WTC11 (cell line): ENCODE measurements around the gene AREL1. TPM values are rescaled to one million over a fixed set of nuclear protein-coding genes. Genes with fewer than 3 reads are reported as not detected.

ENCODE experiments used
- ATAC-seq: fragments of 200-7000 bp; cut with Tn5 transposase; 2 replicates; pipeline ENCODE4 v1.10.0; 2021; ENCODE audit warnings: mild to moderate bottlenecking, moderate library complexity
- CTCF ChIA-PET: fragments of 300-600 bp; sonication (Branson Sonifier 250); formaldehyde crosslinking; loops from one replicate; lab custom pipeline; 2021; ENCODE audit warnings: antibody characterized with exemption; lab: Charles Lee
- POLR2A ChIA-PET: fragments of 350-600 bp; sonication (Branson Sonifier 250); formaldehyde crosslinking; loops from one replicate; lab custom pipeline; 2021; ENCODE audit warnings: antibody characterized with exemption; lab: Charles Lee
- DNase-seq: peaks from one replicate; pipeline ENCODE4 v3.0.0; 2021; ENCODE audit warnings: low spot score
- H3K27ac Mint-ChIP-seq: 2 replicates; pipeline ENCODE4 v1.8.0; 2021; ENCODE audit warnings: mixed read lengths
- H3K27me3 Mint-ChIP-seq: 2 replicates; pipeline ENCODE4 v1.8.0; 2021; ENCODE audit warnings: low read depth, mild to moderate bottlenecking, moderate library complexity, mixed read lengths
- H3K36me3 Mint-ChIP-seq: 2 replicates; pipeline ENCODE4 v1.8.0; 2021; ENCODE audit warnings: mixed read lengths
- H3K4me1 Mint-ChIP-seq: 2 replicates; pipeline ENCODE4 v1.8.0; 2022; ENCODE audit warnings: mixed read lengths
- H3K4me3 Mint-ChIP-seq: 2 replicates; pipeline ENCODE4 v1.8.0; 2021; ENCODE audit warnings: mild to moderate bottlenecking, moderate library complexity, mixed read lengths
- H3K9me3 Mint-ChIP-seq: 2 replicates; pipeline ENCODE4 v1.8.0; 2021; ENCODE audit warnings: mixed read lengths
- ATF1 ChIP-seq: sonication (generic); formaldehyde crosslinking; IDR thresholded peaks from 2 replicates; pipeline ENCODE4 v1.8.1; 2023; ENCODE audit warnings: mild to moderate bottlenecking, moderate library complexity, missing genetic modification reagents
- KAT7 ChIP-seq: sonication (generic); formaldehyde crosslinking; IDR thresholded peaks from 2 replicates; pipeline ENCODE4 v1.8.1; 2023; ENCODE audit warnings: missing genetic modification reagents, mild to moderate bottlenecking, borderline replicate concordance
- NFATC4 ChIP-seq: fragments of 250-450 bp; sonication (Bioruptor Pico); IDR thresholded peaks from 2 replicates; pipeline ENCODE4 v1.9.0; 2021; ENCODE audit warnings: mild to moderate bottlenecking
- NFYB ChIP-seq: sonication (generic); formaldehyde crosslinking; conservative IDR thresholded peaks from 2 replicates; pipeline ENCODE4 v1.8.0; 2022; ENCODE audit warnings: low read depth, missing genetic modification reagents
- TEAD1 ChIP-seq: sonication (generic); formaldehyde crosslinking; IDR thresholded peaks from 2 replicates; pipeline ENCODE4 v1.8.0; 2022; ENCODE audit warnings: mild to moderate bottlenecking, missing genetic modification reagents
- TP53 ChIP-seq: sonication (generic); formaldehyde crosslinking; IDR thresholded peaks from 2 replicates; pipeline ENCODE4 v1.8.1; 2023; ENCODE audit warnings: mild to moderate bottlenecking, missing genetic modification reagents
- ZBTB21 ChIP-seq: sonication (generic); formaldehyde crosslinking; IDR thresholded peaks from 2 replicates; pipeline ENCODE4 v1.8.1; 2023; ENCODE audit warnings: mild to moderate bottlenecking, missing genetic modification reagents, borderline replicate concordance
- ZNF121 ChIP-seq: sonication (generic); formaldehyde crosslinking; IDR thresholded peaks from 2 replicates; pipeline ENCODE4 v1.8.0; 2023; ENCODE audit warnings: missing genetic modification reagents
- ZNF219 ChIP-seq: sonication (generic); formaldehyde crosslinking; IDR thresholded peaks from 2 replicates; pipeline ENCODE4 v1.8.0; 2023; ENCODE audit warnings: missing genetic modification reagents, mild to moderate bottlenecking, borderline replicate concordance
- total RNA-seq: library from RNA; stranded (reverse); gene quantifications from 3 replicates; pipeline ENCODE4 v1.2.3, GENCODE V29; 2021
- TF ChIP-seq, protein P1 (sequence below): sonication (generic); formaldehyde crosslinking; IDR thresholded peaks from 2 replicates; pipeline ENCODE4 v1.8.1; 2022; ENCODE audit warnings: mild to moderate bottlenecking, moderate library complexity, missing genetic modification reagents
- TF ChIP-seq, protein P2 (sequence below): sonication (generic); formaldehyde crosslinking; IDR thresholded peaks from 2 replicates; pipeline ENCODE4 v1.8.1; 2023; ENCODE audit warnings: mild to moderate bottlenecking, missing genetic modification reagents, borderline replicate concordance
- TF ChIP-seq, protein P3 (sequence below): sonication (generic); formaldehyde crosslinking; IDR thresholded peaks from 2 replicates; pipeline ENCODE4 v1.8.0; 2023; ENCODE audit warnings: mild to moderate bottlenecking, missing genetic modification reagents
- TF ChIP-seq, protein P4 (sequence below): sonication (generic); formaldehyde crosslinking; IDR thresholded peaks from 2 replicates; pipeline ENCODE4 v1.8.0; 2022; ENCODE audit warnings: mild to moderate bottlenecking, missing genetic modification reagents
- TF ChIP-seq, protein P5 (sequence below): sonication (generic); formaldehyde crosslinking; IDR thresholded peaks from 2 replicates; pipeline ENCODE4 v1.8.0; 2023; ENCODE audit warnings: missing genetic modification reagents, mild to moderate bottlenecking, borderline replicate concordance

Gene AREL1
- total RNA-seq, 1 experiment from 2014 or later = 37.0 TPM

DNA sequence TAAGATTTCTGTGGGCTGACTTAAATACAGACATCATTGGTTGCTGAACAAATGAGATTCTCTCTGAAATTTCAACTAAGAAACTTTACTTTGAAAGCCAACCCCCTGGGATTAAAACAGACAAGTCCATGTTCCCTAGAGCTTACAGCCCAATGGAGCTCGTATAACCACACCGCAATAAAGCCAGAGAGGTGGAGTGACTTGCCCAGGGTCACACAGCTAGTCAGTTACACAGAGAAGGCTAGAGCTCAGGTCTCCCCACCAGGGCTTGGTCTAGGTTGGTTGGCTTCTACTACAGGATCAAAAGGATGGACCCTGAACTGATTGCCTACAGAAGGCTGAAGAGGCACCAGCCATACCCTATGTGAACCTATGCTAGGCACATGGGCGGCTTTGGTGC is 92.0 kb downstream of the AREL1 start:
- no peak overlapping the region for H3K27ac Mint-ChIP-seq
- ChIA-PET POLR2A (interaction anchor here (1.0 kb wide), 1 partner anchor 142 kb away, joined by 3 read pairs; the partner anchor contains the start of gene YLPM1), CTCF (interaction anchor here (4.7 kb wide), 1 partner anchor 9 kb away, joined by 29 read pairs; the partner anchor contains the start of gene LTBP2)
- H3K4me1 Mint-ChIP-seq = peaks cover 35% of the 10 kb centered on the region
- H3K27me3 Mint-ChIP-seq = peaks cover 3% of the 10 kb centered on the region; the same call in 1 of the 2 replicates
- no peak for TF ChIP-seq ATF1 (CRISPR knock-in tag)
- no peak for TF ChIP-seq KAT7 (CRISPR knock-in tag)
- TF ChIP-seq, protein P1, sequence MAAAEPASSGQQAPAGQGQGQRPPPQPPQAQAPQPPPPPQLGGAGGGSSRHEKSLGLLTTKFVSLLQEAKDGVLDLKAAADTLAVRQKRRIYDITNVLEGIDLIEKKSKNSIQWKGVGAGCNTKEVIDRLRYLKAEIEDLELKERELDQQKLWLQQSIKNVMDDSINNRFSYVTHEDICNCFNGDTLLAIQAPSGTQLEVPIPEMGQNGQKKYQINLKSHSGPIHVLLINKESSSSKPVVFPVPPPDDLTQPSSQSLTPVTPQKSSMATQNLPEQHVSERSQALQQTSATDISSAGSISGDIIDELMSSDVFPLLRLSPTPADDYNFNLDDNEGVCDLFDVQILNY (CRISPR knock-in tag) = no peak
- TF ChIP-seq, protein P2, sequence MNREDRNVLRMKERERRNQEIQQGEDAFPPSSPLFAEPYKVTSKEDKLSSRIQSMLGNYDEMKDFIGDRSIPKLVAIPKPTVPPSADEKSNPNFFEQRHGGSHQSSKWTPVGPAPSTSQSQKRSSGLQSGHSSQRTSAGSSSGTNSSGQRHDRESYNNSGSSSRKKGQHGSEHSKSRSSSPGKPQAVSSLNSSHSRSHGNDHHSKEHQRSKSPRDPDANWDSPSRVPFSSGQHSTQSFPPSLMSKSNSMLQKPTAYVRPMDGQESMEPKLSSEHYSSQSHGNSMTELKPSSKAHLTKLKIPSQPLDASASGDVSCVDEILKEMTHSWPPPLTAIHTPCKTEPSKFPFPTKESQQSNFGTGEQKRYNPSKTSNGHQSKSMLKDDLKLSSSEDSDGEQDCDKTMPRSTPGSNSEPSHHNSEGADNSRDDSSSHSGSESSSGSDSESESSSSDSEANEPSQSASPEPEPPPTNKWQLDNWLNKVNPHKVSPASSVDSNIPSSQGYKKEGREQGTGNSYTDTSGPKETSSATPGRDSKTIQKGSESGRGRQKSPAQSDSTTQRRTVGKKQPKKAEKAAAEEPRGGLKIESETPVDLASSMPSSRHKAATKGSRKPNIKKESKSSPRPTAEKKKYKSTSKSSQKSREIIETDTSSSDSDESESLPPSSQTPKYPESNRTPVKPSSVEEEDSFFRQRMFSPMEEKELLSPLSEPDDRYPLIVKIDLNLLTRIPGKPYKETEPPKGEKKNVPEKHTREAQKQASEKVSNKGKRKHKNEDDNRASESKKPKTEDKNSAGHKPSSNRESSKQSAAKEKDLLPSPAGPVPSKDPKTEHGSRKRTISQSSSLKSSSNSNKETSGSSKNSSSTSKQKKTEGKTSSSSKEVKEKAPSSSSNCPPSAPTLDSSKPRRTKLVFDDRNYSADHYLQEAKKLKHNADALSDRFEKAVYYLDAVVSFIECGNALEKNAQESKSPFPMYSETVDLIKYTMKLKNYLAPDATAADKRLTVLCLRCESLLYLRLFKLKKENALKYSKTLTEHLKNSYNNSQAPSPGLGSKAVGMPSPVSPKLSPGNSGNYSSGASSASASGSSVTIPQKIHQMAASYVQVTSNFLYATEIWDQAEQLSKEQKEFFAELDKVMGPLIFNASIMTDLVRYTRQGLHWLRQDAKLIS (CRISPR knock-in tag) = no peak
- TF ChIP-seq ZNF219 = no peak
- TF ChIP-seq ZNF121 (CRISPR knock-in tag) = no peak
- no peak for TF ChIP-seq NFYB (CRISPR knock-in tag)
- no peak for TF ChIP-seq ZBTB21 (CRISPR knock-in tag)
- TF ChIP-seq, protein P3, sequence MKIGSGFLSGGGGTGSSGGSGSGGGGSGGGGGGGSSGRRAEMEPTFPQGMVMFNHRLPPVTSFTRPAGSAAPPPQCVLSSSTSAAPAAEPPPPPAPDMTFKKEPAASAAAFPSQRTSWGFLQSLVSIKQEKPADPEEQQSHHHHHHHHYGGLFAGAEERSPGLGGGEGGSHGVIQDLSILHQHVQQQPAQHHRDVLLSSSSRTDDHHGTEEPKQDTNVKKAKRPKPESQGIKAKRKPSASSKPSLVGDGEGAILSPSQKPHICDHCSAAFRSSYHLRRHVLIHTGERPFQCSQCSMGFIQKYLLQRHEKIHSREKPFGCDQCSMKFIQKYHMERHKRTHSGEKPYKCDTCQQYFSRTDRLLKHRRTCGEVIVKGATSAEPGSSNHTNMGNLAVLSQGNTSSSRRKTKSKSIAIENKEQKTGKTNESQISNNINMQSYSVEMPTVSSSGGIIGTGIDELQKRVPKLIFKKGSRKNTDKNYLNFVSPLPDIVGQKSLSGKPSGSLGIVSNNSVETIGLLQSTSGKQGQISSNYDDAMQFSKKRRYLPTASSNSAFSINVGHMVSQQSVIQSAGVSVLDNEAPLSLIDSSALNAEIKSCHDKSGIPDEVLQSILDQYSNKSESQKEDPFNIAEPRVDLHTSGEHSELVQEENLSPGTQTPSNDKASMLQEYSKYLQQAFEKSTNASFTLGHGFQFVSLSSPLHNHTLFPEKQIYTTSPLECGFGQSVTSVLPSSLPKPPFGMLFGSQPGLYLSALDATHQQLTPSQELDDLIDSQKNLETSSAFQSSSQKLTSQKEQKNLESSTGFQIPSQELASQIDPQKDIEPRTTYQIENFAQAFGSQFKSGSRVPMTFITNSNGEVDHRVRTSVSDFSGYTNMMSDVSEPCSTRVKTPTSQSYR (CRISPR knock-in tag) = no peak
- TF ChIP-seq, protein P4, sequence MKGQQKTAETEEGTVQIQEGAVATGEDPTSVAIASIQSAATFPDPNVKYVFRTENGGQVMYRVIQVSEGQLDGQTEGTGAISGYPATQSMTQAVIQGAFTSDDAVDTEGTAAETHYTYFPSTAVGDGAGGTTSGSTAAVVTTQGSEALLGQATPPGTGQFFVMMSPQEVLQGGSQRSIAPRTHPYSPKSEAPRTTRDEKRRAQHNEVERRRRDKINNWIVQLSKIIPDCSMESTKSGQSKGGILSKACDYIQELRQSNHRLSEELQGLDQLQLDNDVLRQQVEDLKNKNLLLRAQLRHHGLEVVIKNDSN (CRISPR knock-in tag) = no peak
- TF ChIP-seq NFATC4 (CRISPR knock-in tag) = no peak
- no peak for TF ChIP-seq TP53 (CRISPR knock-in tag)
- TF ChIP-seq, protein P5, sequence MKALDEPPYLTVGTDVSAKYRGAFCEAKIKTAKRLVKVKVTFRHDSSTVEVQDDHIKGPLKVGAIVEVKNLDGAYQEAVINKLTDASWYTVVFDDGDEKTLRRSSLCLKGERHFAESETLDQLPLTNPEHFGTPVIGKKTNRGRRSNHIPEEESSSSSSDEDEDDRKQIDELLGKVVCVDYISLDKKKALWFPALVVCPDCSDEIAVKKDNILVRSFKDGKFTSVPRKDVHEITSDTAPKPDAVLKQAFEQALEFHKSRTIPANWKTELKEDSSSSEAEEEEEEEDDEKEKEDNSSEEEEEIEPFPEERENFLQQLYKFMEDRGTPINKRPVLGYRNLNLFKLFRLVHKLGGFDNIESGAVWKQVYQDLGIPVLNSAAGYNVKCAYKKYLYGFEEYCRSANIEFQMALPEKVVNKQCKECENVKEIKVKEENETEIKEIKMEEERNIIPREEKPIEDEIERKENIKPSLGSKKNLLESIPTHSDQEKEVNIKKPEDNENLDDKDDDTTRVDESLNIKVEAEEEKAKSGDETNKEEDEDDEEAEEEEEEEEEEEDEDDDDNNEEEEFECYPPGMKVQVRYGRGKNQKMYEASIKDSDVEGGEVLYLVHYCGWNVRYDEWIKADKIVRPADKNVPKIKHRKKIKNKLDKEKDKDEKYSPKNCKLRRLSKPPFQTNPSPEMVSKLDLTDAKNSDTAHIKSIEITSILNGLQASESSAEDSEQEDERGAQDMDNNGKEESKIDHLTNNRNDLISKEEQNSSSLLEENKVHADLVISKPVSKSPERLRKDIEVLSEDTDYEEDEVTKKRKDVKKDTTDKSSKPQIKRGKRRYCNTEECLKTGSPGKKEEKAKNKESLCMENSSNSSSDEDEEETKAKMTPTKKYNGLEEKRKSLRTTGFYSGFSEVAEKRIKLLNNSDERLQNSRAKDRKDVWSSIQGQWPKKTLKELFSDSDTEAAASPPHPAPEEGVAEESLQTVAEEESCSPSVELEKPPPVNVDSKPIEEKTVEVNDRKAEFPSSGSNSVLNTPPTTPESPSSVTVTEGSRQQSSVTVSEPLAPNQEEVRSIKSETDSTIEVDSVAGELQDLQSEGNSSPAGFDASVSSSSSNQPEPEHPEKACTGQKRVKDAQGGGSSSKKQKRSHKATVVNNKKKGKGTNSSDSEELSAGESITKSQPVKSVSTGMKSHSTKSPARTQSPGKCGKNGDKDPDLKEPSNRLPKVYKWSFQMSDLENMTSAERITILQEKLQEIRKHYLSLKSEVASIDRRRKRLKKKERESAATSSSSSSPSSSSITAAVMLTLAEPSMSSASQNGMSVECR = no peak
- no peak for TF ChIP-seq TEAD1
- H3K36me3 Mint-ChIP-seq = no peaks in the 10 kb centered on the region
- ATAC-seq = no peak
- no peak overlapping the region for H3K4me3 Mint-ChIP-seq
- DNase-seq = no peak
- H3K9me3 Mint-ChIP-seq = no peaks in the 10 kb centered on the region
